CD4-positive, alpha-beta T cell treated with Interleukin-10 for 1 hour (primary cell): ENCODE data around the gene TADA2A.
A peak's percentile ranks its signal among the peaks of the same experiment; 100 is the strongest.

Experiments
- DNase-seq: peaks from one replicate; pipeline ENCODE4 v3.0.0-alpha.2; 2020

TADA2A gene, protein sequence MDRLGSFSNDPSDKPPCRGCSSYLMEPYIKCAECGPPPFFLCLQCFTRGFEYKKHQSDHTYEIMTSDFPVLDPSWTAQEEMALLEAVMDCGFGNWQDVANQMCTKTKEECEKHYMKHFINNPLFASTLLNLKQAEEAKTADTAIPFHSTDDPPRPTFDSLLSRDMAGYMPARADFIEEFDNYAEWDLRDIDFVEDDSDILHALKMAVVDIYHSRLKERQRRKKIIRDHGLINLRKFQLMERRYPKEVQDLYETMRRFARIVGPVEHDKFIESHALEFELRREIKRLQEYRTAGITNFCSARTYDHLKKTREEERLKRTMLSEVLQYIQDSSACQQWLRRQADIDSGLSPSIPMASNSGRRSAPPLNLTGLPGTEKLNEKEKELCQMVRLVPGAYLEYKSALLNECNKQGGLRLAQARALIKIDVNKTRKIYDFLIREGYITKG

DNA sequence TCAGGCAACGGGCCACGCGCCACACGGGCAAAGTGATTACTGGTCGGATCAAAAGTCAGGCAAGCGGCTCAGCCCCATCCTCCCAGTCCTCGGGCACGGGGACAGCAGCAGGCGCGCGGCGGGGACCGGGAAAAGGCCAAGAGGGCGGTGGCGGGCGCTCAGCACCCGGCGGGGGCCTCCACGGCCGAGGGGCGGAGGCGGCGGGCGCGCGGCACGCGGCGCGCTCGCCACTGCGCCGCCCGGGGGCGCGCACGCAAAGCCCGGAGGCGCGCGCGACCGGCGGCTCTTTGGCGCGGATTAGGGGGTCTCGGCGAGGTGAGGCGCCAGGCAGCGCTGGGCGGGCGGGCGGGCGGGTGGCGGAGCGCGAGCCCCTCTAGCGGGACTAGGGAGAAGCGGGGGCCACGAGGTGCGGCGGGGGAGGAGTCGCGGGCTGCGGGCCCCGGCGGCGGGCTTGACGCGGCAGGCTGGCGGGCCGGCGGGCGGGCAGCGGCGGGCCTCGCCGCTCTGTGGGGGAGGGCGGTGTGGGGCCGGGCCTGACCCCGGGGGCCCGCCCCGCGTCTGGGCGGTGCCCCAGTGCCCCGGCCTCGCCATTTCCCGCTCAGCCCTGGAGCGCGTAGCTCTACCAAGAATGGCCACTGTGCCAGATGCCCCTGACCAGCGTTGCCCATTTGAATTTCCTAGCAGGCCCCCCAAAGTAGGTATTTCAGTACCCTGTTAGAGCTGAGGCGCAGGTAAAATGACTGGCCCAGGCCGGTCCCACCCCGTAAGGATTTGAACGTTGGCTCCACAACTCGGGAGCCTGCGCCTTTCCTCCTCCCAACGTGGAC lies at the start of gene TADA2A, which contains the start of gene ACACA:
Gene TADA2A, plus strand, starts transcription at position 252 of the 827 bp plus-strand sequence. CDS start 4,480 bp downstream, outside the sequence.
Gene ACACA, minus strand, starts transcription at position 202 of the 827 bp plus-strand sequence. CDS start 537 bp downstream, outside the sequence.
- peak; percentile 78 for DNase-seq

DNA sequence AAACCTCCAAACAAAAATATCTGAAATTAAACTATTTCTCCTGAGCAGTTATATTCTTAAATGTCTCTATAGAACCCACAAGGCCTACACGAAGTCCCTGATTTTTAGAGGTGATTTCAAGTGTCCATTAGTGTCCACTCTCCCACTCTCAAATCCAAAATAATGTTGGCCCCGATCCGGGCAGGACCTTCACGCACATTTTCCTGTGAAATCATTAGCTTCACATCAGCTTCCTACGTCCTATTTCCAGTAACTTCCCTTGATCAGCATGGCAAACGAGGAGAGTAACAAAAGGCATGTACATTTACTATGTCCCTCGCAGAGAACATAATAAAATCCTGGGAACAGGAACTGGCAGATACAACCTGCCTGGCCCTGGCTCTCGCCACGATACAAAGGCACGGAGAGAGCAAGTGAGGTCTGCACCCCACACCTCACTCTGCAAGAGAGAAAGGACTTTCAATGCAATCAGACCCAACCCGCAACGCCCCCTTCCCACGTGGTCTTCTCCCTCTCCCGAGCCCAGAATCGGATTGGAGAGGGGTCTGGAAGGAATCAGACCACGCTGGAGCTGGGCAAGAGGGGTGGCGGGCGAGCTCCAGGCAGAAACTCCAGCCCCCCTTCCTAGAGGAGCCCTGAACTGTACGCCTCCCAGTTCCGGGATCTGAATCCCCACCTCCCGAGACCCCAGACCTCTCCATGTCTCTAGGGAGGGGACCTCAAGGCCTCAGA lies 48.4 kb upstream of the TADA2A start:
- peak; percentile 21 for DNase-seq

DNA sequence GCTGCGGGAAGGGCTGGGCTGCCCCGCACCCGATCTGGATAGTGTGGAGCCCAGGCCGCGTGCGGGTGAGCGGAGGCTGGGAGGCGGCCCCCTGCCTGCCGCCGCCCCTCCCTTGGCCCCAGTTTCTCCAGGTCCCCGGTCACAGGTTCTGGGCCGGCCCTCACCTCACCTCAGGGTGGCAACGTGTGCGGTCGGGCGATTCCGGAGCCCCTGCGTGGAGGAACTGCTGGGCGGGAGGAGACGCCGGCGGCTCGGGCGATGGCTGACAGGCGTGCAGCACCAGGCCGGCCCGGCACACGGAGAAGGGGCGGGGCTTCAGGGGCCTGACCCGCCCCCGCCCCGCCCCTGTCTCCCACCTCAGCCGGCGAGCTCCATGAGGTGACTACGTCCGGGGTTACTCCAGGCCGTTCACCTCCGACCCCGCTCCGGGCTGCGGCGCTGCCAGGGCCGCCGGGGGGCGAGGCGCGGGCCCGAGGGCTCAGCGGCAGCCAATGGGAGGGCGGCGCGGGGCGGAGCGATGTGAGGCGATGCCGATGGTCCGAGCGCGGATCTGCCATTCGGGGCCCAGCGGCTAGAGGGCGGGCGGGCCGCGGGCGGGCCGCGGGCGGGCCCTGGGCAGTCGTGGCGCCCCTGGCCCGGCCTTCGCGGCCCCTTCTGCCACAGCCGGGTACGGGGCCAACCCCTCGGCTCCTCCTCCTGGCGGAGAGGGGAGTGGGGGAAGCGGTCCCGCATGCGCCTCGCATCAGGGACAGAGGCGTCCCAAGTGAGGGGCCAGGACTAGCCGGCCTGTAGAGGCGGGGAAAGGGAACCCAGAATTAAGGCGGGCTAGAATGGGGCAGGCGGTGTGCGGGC lies 47.6 kb upstream of the TADA2A start:
- peak; percentile 95 for DNase-seq

DNA sequence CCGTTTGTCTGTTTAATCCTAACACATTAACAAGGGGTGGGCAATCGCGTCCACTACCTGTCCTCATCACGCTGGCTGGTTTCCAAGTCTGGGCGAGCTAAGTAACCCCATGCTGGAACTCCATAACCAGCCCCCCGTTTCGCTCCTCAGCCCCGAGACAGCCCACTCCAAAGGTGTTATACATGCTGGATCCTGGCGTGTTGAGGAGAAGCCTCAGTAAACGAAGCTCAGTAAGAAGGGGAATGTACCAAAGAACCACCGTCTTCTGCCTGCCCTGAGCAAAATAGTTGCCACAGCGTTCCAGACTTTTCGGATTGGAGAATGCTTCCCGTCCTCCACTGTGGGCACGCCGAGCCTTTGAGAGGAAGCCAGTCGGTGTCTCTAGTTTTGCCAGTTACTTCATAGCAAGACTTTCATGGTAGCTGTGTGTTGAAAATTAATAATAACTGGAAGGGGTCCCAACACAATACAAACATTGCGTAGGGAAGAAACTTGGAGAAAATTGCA lies 47.0 kb upstream of the TADA2A start:
- no peak for DNase-seq

DNA sequence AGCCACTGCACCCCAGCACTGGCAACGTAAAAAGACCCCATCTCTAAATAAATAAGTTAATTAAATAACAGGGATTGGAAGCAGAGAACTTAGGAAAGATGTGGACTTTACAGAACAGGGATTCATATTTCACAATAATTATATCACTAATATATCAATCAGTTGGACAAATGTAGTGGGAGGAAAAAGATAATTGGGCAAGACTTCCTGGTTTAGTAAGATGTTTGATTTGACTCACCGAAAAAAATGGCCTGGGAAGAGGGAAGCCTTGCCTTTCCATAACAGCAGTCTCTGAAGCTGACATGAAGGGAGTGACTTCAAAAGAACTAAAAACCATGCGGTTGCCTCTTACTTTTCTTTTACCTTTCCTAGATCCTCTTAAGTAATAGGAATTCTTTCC lies 46.1 kb upstream of the TADA2A start:
- DNase-seq: no peak

DNA sequence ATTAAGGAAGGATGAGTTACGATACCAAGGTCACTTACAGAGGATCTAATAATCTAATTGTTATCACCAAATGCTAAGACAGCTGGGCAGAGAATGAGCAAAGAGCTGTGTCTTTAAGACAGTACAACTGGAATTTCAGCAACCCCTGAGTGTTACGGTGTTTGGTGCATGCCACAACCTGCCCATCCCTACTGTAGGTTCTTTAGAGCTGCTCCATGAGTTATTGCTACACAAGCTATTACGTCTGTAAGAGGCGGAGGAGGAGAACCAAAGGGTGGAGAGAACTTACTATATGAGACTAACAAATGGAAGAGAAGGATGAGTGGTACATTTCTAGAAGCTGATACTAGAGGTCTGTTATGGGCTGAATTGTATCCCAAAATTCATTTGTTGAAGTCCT lies 45.1 kb upstream of the TADA2A start:
- DNase-seq: no peak

DNA sequence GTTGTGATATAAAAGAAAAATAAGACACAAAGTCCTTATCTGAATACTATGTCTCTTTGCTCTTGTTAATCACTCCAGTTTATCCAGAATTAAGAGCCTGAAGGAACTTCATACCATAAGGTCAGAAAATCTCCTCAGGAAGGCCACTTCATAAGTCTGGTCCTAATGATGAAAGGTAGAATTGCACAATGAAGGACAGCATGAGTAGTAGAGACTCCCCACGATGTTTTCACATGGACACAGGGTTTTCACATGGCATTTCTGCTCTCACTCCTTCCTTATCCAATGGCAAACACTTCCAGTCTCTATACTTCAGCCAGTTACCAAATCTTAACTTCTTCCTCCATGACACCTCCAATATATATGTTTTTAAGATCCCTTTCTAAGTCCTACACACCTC lies 41.1 kb upstream of the TADA2A start:
- DNase-seq: no peak

DNA sequence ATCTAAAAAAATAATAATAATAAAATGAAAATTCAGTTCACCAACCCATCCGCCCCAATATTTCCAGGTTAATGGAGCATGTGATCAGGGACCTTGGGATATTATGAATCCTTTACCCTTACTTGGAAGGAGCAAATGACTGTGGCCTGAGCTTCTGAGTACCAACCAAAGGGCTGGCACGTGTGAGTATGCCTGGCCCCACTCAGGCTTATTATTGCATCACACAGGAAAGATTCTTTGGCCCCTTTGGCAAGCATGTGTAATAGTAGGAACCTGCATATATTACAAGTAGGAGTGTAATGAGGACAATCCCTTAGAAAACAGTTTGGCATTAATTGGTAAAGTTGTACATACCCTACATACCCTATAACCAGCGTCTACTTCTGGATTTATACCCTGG lies 38.1 kb upstream of the TADA2A start:
- DNase-seq: no peak

DNA sequence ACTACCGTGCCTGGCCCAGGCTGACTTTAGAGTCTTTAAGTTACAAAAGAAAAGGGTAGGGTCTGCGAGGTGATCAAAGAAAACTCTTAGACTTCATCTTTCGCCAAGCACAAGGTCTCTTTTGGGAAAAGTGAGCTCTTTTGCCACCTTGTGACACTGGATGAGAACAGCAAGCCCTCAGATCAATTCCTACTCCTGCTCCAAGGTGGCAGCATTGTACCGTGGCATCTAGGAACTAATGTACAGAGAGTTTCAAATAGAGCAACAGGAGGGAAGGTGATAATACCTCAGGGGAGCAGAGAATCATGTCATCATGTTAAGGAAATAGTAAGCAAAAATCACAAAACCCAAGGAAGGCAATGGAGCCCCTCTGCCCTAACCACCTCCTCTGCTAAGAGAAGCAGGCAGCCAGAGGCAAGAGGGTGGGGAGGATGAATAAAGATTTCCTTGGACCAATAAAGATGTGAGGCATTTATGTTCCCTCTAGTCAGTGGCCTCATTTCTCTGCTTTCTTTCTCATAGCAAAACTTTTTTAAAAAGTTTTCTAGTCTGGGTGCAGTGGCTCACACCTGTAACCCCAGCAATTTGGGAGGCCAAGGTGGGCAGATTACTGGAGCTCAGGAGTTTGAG lies 33.0 kb upstream of the TADA2A start:
- DNase-seq: peak; percentile 78

DNA sequence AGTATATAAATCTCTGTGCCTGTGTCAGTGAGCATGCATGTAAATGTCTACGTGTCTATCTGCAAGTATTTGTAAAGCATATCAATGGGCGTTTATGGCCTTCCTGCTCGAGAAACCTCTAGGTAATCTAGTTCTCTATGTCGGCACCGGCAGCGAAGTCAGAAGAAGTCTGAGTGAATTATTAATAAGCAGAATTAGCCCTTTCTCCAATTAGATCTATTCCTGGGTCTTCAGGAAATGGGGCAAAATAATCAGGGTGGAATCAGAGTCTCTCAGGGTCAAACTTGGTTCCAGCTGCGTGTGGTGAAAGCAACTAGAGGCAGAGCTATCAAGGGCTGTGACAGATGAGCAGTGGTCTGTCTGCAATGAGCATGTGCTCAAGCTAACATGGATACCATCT lies 31.0 kb upstream of the TADA2A start, which contains the start of gene C17orf78:
Gene C17orf78, plus strand, starts transcription at position 280 of the 400 bp plus-strand sequence. Its CDS starts 108 bp downstream, at position 388.
- DNase-seq: no peak

DNA sequence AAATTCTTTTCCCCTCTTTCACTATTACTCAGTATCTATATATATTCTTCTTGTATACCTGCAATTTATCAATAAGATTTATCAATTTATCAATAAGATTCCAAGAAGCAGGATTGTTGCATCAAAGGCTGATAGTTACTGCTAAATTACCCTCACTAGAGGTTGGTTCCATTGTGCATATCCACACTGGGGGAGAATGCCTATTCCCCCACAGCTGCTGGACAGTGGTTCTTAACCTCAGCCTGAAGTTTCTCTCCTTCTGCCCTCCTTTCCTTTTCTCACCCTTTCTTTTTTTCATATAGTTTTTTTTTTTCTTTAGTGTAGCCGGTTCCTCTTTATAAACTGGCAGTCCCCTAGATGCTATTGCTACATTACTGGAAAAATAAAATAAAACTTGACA lies 24.6 kb upstream of the TADA2A start:
- DNase-seq: no peak

DNA sequence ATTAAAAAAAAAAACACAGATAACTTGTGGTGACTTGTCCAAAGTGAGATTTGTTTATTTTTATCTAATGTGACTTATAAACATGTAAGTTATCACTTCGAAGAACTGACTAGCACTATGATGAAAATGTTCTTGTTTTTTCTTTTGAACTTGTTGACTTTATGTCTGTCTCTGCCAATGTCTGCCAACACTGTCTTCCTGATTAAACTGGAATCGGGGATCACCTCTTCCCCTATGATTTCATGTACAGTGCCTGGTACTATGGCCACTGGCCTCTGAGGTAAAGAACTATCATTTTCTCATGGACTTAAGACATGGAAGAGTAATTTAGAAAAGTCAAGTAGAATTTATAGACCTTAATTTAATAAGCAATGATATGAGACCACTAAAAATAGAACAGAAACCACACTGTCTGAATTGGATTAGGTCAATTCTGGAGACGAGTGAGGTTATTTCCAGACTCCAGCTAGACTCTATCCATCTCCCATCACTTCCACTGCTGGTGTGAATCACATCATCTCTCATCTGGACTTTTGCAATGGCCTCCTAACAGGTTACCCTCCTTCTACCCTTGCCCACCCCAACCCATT lies 22.0 kb upstream of the TADA2A start:
- no peak for DNase-seq

DNA sequence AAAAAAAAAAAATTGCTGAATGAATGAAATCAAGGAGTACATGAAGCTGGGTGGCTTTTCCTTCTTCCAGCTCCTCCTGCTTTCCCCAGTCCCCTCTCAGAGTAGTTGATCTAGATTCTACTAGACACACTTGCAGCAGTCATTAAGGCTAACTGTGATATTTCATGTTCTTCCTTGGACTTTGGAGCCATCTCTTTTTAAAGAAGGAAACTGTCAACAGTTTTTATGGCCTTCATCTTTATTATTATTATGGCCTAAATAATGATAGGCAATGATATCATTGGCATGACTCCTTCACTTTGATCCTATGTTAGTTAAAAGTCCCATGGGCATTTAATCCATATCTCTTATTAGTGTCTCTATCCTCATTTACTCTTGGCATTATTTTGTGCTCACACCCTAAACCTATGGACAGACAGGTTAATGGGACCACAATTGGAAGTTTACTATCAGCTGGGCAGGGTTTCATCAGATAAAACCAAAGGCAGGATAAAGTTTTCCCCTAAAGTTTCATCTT lies 21.2 kb upstream of the TADA2A start:
- no peak for DNase-seq

DNA sequence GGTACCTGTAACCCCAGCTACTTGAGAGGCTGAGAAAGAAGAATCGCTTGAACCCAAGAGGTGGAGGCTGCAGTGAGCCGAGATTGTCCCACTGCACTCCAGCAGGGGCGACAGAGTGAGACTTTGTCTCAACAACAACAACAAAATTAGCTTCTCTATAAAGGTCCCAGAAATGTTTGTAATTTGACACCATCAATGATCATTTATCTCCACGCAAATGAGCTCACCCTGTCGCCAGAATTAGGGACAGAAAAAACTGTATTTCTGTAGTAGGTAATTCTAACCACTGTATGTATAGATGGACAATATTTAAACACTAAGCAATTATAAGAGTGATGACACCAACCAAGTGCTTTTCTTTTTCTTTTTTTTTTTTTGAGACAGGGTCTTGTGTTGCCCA lies 20.2 kb upstream of the TADA2A start:
- no peak for DNase-seq

DNA sequence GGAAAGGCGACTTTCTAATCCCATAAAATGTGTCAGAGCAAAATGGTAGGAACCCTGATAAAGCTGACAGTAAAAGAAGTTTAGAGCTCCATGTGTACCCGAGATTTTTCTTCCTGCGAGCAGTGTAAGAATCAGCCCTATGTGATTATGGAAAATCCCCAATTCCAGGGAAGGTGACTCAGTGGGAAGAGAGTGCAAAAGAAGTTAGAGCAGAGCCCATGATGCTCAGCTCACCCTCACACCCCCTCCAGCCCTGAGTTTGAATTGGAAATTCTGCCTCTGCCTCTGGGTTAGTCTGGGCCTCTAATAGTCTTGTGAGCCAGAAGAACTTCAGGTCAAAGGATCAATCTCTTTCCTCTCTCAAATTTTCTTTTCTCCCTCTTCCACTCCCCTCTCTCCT lies 18.4 kb upstream of the TADA2A start:
- no peak for DNase-seq

DNA sequence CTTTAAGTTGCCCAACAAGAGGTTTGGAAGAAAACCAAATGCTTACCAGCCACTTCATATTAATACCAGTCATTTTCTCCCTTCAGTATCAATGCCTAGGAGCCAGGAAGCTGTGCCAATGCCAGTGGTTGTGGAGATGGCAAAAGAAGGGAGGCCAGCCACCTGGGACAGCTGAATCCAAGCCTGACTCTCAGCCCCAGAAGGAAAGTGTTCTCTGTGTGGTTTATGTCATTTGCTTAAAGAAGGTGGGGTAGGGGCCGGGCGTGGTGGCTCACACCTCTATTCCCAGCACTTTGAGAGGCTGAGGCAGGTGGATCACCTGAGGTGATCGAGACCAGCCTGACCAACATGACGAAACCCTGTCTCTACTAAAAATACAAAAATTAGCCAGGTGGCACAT lies 17.5 kb upstream of the TADA2A start:
- no peak for DNase-seq

DNA sequence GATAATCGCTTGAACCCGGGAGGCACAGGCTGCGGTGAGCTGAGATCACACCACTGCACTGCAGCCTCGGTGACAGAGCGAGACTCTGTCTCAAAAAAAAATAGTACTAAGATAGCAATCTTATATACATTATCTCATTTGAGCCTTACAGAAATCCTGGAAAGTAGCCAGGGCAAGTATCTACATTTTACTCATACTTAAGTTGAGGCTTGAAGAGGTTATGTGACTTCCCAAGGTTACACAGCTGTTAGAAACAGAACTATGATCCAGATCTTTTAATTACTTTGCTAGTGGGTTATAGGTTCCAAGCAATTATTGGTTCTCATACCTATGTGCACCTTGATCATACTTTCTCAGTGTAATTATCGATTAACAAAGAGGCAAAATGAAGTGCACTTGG lies 15.5 kb upstream of the TADA2A start:
- no peak for DNase-seq

DNA sequence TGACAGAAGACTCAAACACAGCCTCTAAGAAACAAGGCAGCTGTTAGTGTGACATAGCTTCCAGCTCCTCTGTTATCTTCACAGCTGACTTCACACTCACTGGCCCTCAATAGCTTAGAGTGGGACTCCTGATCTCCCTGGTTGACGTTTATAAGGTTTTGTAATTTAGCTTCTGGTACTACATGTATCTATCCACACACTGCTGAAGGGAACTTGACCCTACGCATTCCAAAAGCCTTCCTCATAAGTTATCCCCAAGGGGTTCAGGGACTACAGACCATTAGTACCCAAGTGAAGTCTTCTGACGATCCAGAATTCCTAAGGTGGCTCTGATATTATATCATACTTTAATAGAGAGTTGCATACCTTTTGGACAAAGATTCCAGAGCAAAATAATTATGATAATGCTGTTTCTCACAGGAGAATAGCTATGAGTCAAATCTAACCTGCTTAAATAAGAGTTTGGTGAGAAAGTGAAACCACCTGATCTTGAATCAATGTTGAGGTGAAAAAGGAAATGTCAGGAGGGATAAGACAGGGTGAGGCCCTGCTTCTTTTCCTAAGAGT lies 14.6 kb upstream of the TADA2A start:
- DNase-seq: no peak

DNA sequence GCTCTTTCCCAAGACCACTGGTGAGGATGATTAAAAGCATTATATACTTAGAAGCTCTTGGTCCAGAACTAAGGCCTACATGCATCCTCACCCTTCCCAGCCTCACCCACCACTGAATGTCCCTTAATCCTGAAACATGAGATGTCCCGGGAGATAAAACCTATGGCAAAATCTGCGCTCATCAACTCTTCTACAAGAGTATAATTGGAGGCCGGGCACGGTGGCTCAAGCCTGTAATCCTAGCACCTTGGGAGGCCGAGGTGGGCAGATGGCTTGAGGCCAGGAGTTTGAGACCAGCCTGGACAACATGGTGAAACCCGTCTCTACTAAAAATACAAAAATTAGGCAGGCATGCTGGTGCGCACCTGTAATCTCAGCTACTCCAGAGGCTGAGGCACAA lies 13.3 kb upstream of the TADA2A start:
- DNase-seq: no peak

DNA sequence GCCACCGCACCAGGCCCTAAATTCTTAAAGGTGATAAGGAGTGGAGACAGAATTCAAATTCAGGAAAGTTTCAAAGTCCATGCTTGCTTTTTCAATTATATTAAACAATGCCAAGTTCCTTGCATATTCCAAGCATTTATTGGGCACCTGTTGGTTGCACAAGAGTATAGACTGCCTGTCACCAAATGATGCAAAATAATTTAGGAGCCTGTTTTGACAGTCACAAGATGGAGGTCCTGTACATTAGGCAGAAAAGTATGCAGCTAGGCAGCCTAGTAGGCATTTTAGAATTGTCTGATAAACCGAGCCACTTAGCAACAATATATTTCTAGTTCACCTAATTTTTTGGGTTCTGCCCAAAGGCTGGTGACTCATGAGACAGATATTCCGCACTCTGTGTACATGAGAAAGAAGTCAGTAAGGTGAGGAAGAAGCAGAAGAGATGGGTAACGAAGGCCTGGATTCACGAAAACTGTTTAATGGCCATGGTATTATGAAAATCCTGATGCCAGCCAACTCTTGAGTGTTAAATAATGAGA lies 7.4 kb upstream of the TADA2A start:
- DNase-seq: no peak
